HG02571 (cell line): ENCODE measurements around the gene GRB10.

Experiments used
- ATAC-seq: cut with Tn5 transposase; IDR thresholded peaks from one replicate; pipeline ENCODE4 v1.9.1; 2021; ENCODE audit warnings: mild to moderate bottlenecking, moderate library complexity; ENCODE audit not compliant: unreplicated experiment

GRB10 gene

GRCh38 chr7:50782375-50783208, at the start of gene GRB10:
Gene GRB10, minus strand, starts transcription at chr7:50782896. Its CDS starts 50,574 bp downstream, at chr7:50732322.
- ATAC-seq = no peak

GRCh38 chr7:50828801-50829200, 46.1 kb upstream of the GRB10 start:
- ATAC-seq = no peak

GRCh38 chr7:50828116-50828515, 45.4 kb upstream of the GRB10 start:
- no peak for ATAC-seq

- ATAC-seq = no peak
Observed at GRCh38 chr7:50827281-50827680, 44.6 kb upstream of the GRB10 start.

GRCh38 chr7:50826371-50827172, 43.9 kb upstream of the GRB10 start:
- no peak for ATAC-seq

GRCh38 chr7:50825465-50825864, 42.8 kb upstream of the GRB10 start:
- ATAC-seq = no peak

GRCh38 chr7:50824882-50825281, 42.2 kb upstream of the GRB10 start:
- no peak for ATAC-seq

GRCh38 chr7:50822706-50823105, 40.0 kb upstream of the GRB10 start:
- ATAC-seq = no peak

GRCh38 chr7:50822110-50822509, 39.4 kb upstream of the GRB10 start:
- ATAC-seq = no peak

- ATAC-seq = no peak
Observed at GRCh38 chr7:50821457-50822008, 38.8 kb upstream of the GRB10 start.

GRCh38 chr7:50818324-50818723, 35.6 kb upstream of the GRB10 start:
- ATAC-seq = no peak

GRCh38 chr7:50817561-50817960, 34.9 kb upstream of the GRB10 start:
- ATAC-seq = no peak

GRCh38 chr7:50815138-50815537, 32.4 kb upstream of the GRB10 start:
- no peak for ATAC-seq

- ATAC-seq = no peak
Observed at GRCh38 chr7:50814166-50814565, 31.5 kb upstream of the GRB10 start.

- no peak for ATAC-seq
Observed at GRCh38 chr7:50812841-50813475, 30.3 kb upstream of the GRB10 start.

GRCh38 chr7:50812094-50812493, 29.4 kb upstream of the GRB10 start:
- ATAC-seq = no peak

- ATAC-seq = no peak
Observed at GRCh38 chr7:50808282-50808888, 25.7 kb upstream of the GRB10 start.

GRCh38 chr7:50807026-50807730, 24.5 kb upstream of the GRB10 start:
- ATAC-seq = no peak

GRCh38 chr7:50806143-50806542, 23.4 kb upstream of the GRB10 start:
- ATAC-seq = no peak

GRCh38 chr7:50805447-50806125, 22.9 kb upstream of the GRB10 start:
- ATAC-seq = no peak
